Naive thymus-derived CD4-positive, alpha-beta T cell (primary cell): ENCODE data around the gene ERVK3-1. TPM values are rescaled to one million over a fixed set of nuclear protein-coding genes. Genes with fewer than 3 reads are reported as not detected.
"Not testable (repeated sequence)": the region's sequence is repeated elsewhere in the genome, so short reads cannot be mapped to it uniquely, and the experiment has no call there.

Experiments used
- ATAC-seq: fragments of 150-1000 bp; cut with Tn5 transposase; 2 replicates; pipeline ENCODE4 v1.10.0; 2021; ENCODE audit warnings: mild to moderate bottlenecking, moderate library complexity
- CTCF ChIA-PET: fragments of 350-600 bp; sonication (Branson Sonifier 250); formaldehyde crosslinking; loops from one replicate; lab custom pipeline; 2021; ENCODE audit warnings: antibody characterized with exemption; lab: Charles Lee
- POLR2A ChIA-PET: fragments of 350-600 bp; sonication (Branson Sonifier 250); formaldehyde crosslinking; loops from one replicate; lab custom pipeline; 2021; ENCODE audit warnings: antibody characterized with exemption, inconsistent platforms; lab: Charles Lee
- DNase-seq, 9 donors: peaks; one replicate each; pipeline versions ENCODE4 v3.0.0 to v3.0.0-alpha.2; 2020 to 2022; ENCODE audit warnings: mixed read lengths in 1 of 9
- H3K27ac ChIP-seq: one replicate; pipeline ENCODE4 v1.7.0; 2013; ENCODE audit warnings: mild to moderate bottlenecking, low read depth, low read length, moderate library complexity
- H3K27me3 ChIP-seq, 2 donors: one replicate each; pipeline ENCODE4 v1.7.0; 2013; ENCODE audit warnings: low read length in 2 of 2, mild to moderate bottlenecking in 2 of 2, moderate library complexity in 2 of 2; ENCODE audit not compliant: control insufficient read depth in 2 of 2, insufficient read depth in 2 of 2
- H3K36me3 ChIP-seq, 3 experiments: 1 replicate in 2 of 3; 2 replicates in 1 of 3; pipeline ENCODE4 v1.7.0; 2013; ENCODE audit warnings: low read length in 3 of 3, mild to moderate bottlenecking in 3 of 3, moderate library complexity in 1 of 3; ENCODE audit not compliant: insufficient read depth in 3 of 3, control insufficient read depth in 2 of 3
- H3K4me1 ChIP-seq, 2 donors: one replicate each; pipeline ENCODE4 v1.7.0; 2013; ENCODE audit warnings: low read length in 2 of 2, mild to moderate bottlenecking in 2 of 2, moderate library complexity in 1 of 2; ENCODE audit not compliant: control insufficient read depth in 2 of 2, insufficient read depth in 2 of 2
- H3K4me3 ChIP-seq: 2 replicates; pipeline ENCODE4 v1.7.0; 2013; ENCODE audit warnings: mild to moderate bottlenecking, low read length
- H3K9me3 ChIP-seq, 3 experiments: 1 replicate in 2 of 3; 2 replicates in 1 of 3; pipeline ENCODE4 v1.7.0; 2013; ENCODE audit warnings: low read length in 3 of 3; ENCODE audit not compliant: control insufficient read depth in 2 of 3
- H3K27ac Mint-ChIP-seq, 9 donors: one replicate each; pipeline ENCODE4 v1.8.0; 2020 to 2022; ENCODE audit warnings: mixed read lengths in 9 of 9, mild to moderate bottlenecking in 8 of 9, moderate library complexity in 5 of 9, inconsistent platforms in 2 of 9
- H3K27me3 Mint-ChIP-seq, 5 donors: one replicate each; pipeline ENCODE4 v1.8.0; 2021 to 2022; ENCODE audit warnings: mixed read lengths in 5 of 5, mild to moderate bottlenecking in 1 of 5
- H3K36me3 Mint-ChIP-seq, 5 donors: one replicate each; pipeline ENCODE4 v1.8.0; 2020 to 2022; ENCODE audit warnings: mixed read lengths in 5 of 5, mild to moderate bottlenecking in 3 of 5, inconsistent platforms in 1 of 5
- H3K4me1 Mint-ChIP-seq, 7 donors: one replicate each; pipeline ENCODE4 v1.8.0; 2020 to 2022; ENCODE audit warnings: mixed read lengths in 7 of 7, mild to moderate bottlenecking in 3 of 7, inconsistent platforms in 1 of 7
- H3K4me3 Mint-ChIP-seq, 10 donors: one replicate each; pipeline ENCODE4 v1.8.0; 2020 to 2022; ENCODE audit warnings: mild to moderate bottlenecking in 10 of 10, mixed read lengths in 10 of 10, moderate library complexity in 6 of 10, inconsistent platforms in 2 of 10
- H3K9me3 Mint-ChIP-seq, 11 donors: one replicate each; pipeline ENCODE4 v1.8.0; 2020 to 2022; ENCODE audit warnings: mixed read lengths in 11 of 11, mild to moderate bottlenecking in 4 of 11, inconsistent platforms in 1 of 11, moderate library complexity in 1 of 11
- intact Hi-C, 2 donors: fragments of 100-400 bp; cut with micrococcal nuclease; formaldehyde crosslinking; loops; one replicate each; pipeline ENCODE4 v1.15.1; 2023
- polyA plus RNA-seq, 2 donors: library from polyadenylated mRNA; unstranded; fragments of 300-500 nt; fragmentation: Illumina TruSeq; gene quantifications; one replicate each; pipeline ENCODE4 v1.2.3, GENCODE V29; 2021
- total RNA-seq, 6 experiments: library from RNA in 5 of 6; stranded (reverse) in 5 of 6; gene quantifications; 1 replicate in 5 of 6; 2 replicates in 1 of 6; pipeline ENCODE4 v1.2.3 and lab custom pipeline; 2021 to 2026

The ERVK3-1 gene
- total and polyA plus RNA-seq, 7 experiments from 2014 or later: 59.7 to 122 (median 68.2) TPM

GRCh38 chr19:58307736-58308135 lies 2.6 kb downstream of the ERVK3-1 start:
- Mint-ChIP-seq H3K9me3 (peaks cover 0 to 15% (median 2%) of the 10 kb centered on the region in 11 donors), H3K4me1 (peaks cover 35 to 68% (median 58%) of the 10 kb centered on the region in 7 donors), H3K36me3 (peaks cover 29 to 86% (median 57%) of the 10 kb centered on the region in 5 donors), H3K27ac (peak overlapping the region in 4 of 9 donors; percentile 36 to 79 (median 62)), H3K4me3 (peak overlapping the region in 5 of 10 donors; percentile 11 to 33 (median 16)), H3K27me3 (no peaks in the 10 kb centered on the region)
- intact Hi-C loops: loop anchor here in 1 of 2 donors (5.0 kb wide), 1 partner anchor 40 kb away; no protein-coding TSS in a partner anchor
- peaks cover 14 to 20% of the 10 kb centered on the region in 2 donors for H3K4me1 ChIP-seq
- peaks cover 3 to 47% (median 4%) of the 10 kb centered on the region in 3 experiments for H3K36me3 ChIP-seq
- POLR2A ChIA-PET: interaction anchor here (1.0 kb wide), 1 partner anchor 11 kb away, joined by 5 read pairs; no protein-coding TSS in a partner anchor
- DNase-seq (no peak), ATAC-seq (no peak)
- H3K4me3 ChIP-seq: no peak overlapping the region
- no peak overlapping the region for H3K27ac ChIP-seq
- H3K9me3 ChIP-seq: no peaks in the 10 kb centered on the region
- CTCF ChIA-PET: no interaction called here
- H3K27me3 ChIP-seq: no peaks in the 10 kb centered on the region

DNA sequence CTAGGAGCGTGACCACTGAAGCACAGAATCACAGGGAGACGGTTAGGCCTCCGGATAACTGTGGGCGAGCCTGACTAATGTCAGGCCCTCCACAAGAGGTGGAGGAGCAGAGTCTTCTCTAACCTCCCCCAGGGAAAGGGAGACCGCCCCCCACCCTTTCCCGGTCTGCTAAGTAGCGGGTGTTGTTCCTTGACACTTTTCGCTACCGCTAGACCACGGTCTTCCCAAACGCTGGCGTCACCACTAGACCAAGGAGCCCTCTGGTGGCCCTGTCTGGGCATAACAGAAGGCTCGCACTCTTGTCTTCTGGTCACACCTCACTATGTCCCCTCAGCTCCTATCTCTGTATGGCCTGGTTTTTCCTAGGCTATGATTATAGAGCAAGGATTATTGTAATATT lies 5.5 kb downstream of the ERVK3-1 start:
- H3K27me3 ChIP-seq, H3K27ac Mint-ChIP-seq, DNase-seq, H3K27me3 Mint-ChIP-seq, POLR2A ChIA-PET, CTCF ChIA-PET, H3K27ac ChIP-seq, H3K9me3 Mint-ChIP-seq, H3K4me3 Mint-ChIP-seq, H3K4me3 ChIP-seq, ATAC-seq, H3K9me3 ChIP-seq: not testable (repeated sequence)
- intact Hi-C loops: loop anchor here in 1 of 2 donors (1.0 to 2.0 kb wide), 2 partner anchors 92 to 128 kb away; no protein-coding TSS in a partner anchor
- Mint-ChIP-seq H3K36me3 (peaks cover 38 to 91% (median 76%) of the 10 kb centered on the region in 5 donors), H3K4me1 (peaks cover 23 to 49% (median 40%) of the 10 kb centered on the region in 7 donors)
- Histone ChIP-seq H3K4me1 (peaks cover 12 to 14% of the 10 kb centered on the region in 2 donors), H3K36me3 (peaks cover 8 to 71% (median 11%) of the 10 kb centered on the region in 3 experiments)

DNA sequence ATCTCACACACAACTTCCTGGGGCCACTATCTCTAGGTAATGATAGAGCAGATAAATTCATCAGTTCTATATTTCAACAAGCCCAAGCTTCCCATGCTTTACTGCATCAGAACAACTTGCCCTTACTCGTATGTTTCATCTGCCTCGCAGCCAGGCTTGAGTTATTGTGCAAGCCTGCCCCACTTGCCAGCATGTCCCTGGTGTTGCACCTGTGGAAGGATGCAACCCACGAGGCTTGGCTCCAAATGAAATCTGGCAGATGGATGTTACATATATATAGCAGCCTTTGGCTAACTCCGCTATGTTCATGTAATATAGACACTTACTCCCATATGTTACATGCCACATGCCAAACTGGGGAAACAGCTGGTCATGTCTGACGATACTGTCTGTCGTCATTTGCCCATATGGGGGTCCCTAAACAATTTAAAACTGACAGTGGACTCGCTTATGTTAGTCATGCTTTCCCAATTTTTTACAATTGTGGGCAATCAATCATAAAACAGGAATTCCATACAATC lies 6.2 kb downstream of the ERVK3-1 start:
- intact Hi-C loops: loop anchor here in 1 of 2 donors (2.0 kb wide), 1 partner anchor 93 kb away; no protein-coding TSS in a partner anchor

GRCh38 chr19:58315580-58315979 lies 10.4 kb downstream of the ERVK3-1 start:
- H3K27ac Mint-ChIP-seq: no peak overlapping the region

More for the DNA sequence above, 6.2 kb downstream of the ERVK3-1 start:
- no peak for DNase-seq
- no peak overlapping the region for H3K4me3 Mint-ChIP-seq
- Histone ChIP-seq H3K36me3 (peaks cover 8 to 73% (median 11%) of the 10 kb centered on the region in 3 experiments), H3K9me3 (no peaks in the 10 kb centered on the region), H3K4me3 (no peak overlapping the region), H3K27ac (no peak overlapping the region), H3K27me3 (no peaks in the 10 kb centered on the region), H3K4me1 (peaks cover 6 to 7% of the 10 kb centered on the region in 2 donors)
- H3K4me1 Mint-ChIP-seq: peaks cover 16 to 42% (median 34%) of the 10 kb centered on the region in 7 donors
- H3K27ac Mint-ChIP-seq: peak overlapping the region in 1 of 9 donors; percentile 4
- POLR2A ChIA-PET: no interaction called here
- H3K36me3 Mint-ChIP-seq: peaks cover 38 to 90% (median 70%) of the 10 kb centered on the region in 5 donors
- no peaks in the 10 kb centered on the region for H3K27me3 Mint-ChIP-seq
- H3K9me3 Mint-ChIP-seq: peaks cover 0 to 8% (median 3%) of the 10 kb centered on the region in 11 donors
- CTCF ChIA-PET: no interaction called here
- ATAC-seq: no peak

GRCh38 chr19:58317476-58318072 lies 12.4 kb downstream of the ERVK3-1 start:
- no peak overlapping the region for H3K4me3 Mint-ChIP-seq
- no peak for DNase-seq

More at GRCh38 chr19:58315580-58315979, 10.4 kb downstream of the ERVK3-1 start:
- H3K36me3 ChIP-seq: peaks cover 8 to 46% (median 11%) of the 10 kb centered on the region in 3 experiments
- H3K9me3 ChIP-seq: no peaks in the 10 kb centered on the region
- peaks cover 0 to 6% (median 2%) of the 10 kb centered on the region in 7 donors for H3K4me1 Mint-ChIP-seq
- no peaks in the 10 kb centered on the region for H3K4me1 ChIP-seq
- POLR2A ChIA-PET: no interaction called here
- no peak overlapping the region for H3K27ac ChIP-seq
- H3K4me3 Mint-ChIP-seq: no peak overlapping the region
- CTCF ChIA-PET: no interaction called here
- H3K4me3 ChIP-seq: no peak overlapping the region
- intact Hi-C loops: no loop called here
- H3K27me3 Mint-ChIP-seq: no peaks in the 10 kb centered on the region
- H3K27me3 ChIP-seq: no peaks in the 10 kb centered on the region
- DNase-seq: no peak
- no peak for ATAC-seq
- peaks cover 0 to 6% (median 3%) of the 10 kb centered on the region in 11 donors for H3K9me3 Mint-ChIP-seq
- H3K36me3 Mint-ChIP-seq: peaks cover 25 to 58% (median 41%) of the 10 kb centered on the region in 5 donors

GRCh38 chr19:58318297-58318696 lies 13.1 kb downstream of the ERVK3-1 start:
- no peak for ATAC-seq
- peaks cover 17 to 41% (median 28%) of the 10 kb centered on the region in 5 donors for H3K36me3 Mint-ChIP-seq
- POLR2A ChIA-PET: interaction anchor here (1.0 to 2.0 kb wide), 3 partner anchors 10 to 90 kb away, joined by 3 to 5 read pairs (median 4); partner anchors contain the start of gene ZNF544

More at GRCh38 chr19:58317476-58318072, 12.4 kb downstream of the ERVK3-1 start:
- Mint-ChIP-seq H3K27me3 (no peaks in the 10 kb centered on the region), H3K4me1 (no peaks in the 10 kb centered on the region), H3K27ac (no peak overlapping the region), H3K36me3 (peaks cover 17 to 44% (median 31%) of the 10 kb centered on the region in 5 donors), H3K9me3 (peaks cover 0 to 6% (median 3%) of the 10 kb centered on the region in 11 donors)
- H3K4me1 ChIP-seq: no peaks in the 10 kb centered on the region
- H3K36me3 ChIP-seq: peaks cover 5 to 31% (median 10%) of the 10 kb centered on the region in 3 experiments
- no peak overlapping the region for H3K4me3 ChIP-seq
- POLR2A ChIA-PET: interaction anchor here (0.7 to 2.0 kb wide), 3 partner anchors 10 to 39 kb away, joined by 3 to 5 read pairs (median 3); no protein-coding TSS in a partner anchor
- intact Hi-C loops: no loop called here
- CTCF ChIA-PET: no interaction called here
- no peaks in the 10 kb centered on the region for H3K27me3 ChIP-seq
- H3K9me3 ChIP-seq: no peaks in the 10 kb centered on the region
- H3K27ac ChIP-seq: no peak overlapping the region
- ATAC-seq: no peak

More at GRCh38 chr19:58318297-58318696, 13.1 kb downstream of the ERVK3-1 start:
- Mint-ChIP-seq H3K27me3 (no peaks in the 10 kb centered on the region), H3K4me1 (no peaks in the 10 kb centered on the region), H3K4me3 (no peak overlapping the region), H3K9me3 (peaks cover 0 to 6% (median 3%) of the 10 kb centered on the region in 11 donors), H3K27ac (no peak overlapping the region)
- CTCF ChIA-PET: no interaction called here
- Histone ChIP-seq H3K9me3 (no peaks in the 10 kb centered on the region), H3K4me1 (no peaks in the 10 kb centered on the region), H3K27ac (no peak overlapping the region), H3K27me3 (no peaks in the 10 kb centered on the region), H3K4me3 (no peak overlapping the region), H3K36me3 (peaks cover 0 to 24% (median 6%) of the 10 kb centered on the region in 3 experiments)
- no peak for DNase-seq
- intact Hi-C loops: no loop called here
